ENCODE results near the gene PWP1. TPM values are rescaled to one million over a fixed set of nuclear protein-coding genes. Genes with fewer than 3 reads are reported as not detected.

Gene PWP1
- total and polyA plus RNA-seq, 8 donors = 22.8 to 58.6 (median 53.6) TPM

DNA sequence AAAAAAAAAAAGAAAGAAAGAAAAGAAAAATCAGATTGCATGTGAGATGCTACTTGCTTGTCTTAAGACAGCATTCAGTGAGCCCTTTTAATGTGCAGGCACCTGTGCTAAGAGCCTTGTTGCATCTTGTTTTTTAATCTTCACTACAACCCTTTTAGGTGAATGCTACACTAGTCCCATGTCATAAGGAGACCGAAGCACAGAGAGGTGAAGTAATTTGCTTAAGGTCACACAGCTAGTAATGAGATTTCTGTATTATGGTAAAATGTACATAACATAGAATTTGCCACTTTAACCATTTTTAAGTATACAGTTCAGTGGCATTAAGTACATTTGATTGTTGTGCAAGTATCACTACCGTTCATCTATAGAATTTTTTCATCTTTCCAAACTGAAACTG lies 32.1 kb upstream of the PWP1 start:
- Histone ChIP-seq H3K27ac (no peak overlapping the region), H3K4me1 (no peaks in the 10 kb centered on the region), H3K27me3 (no peaks in the 10 kb centered on the region), H3K4me3 (no peak overlapping the region), H3K36me3 (no peaks in the 10 kb centered on the region), H3K9me3 (no peaks in the 10 kb centered on the region)
- no peak for TF ChIP-seq CTCF (IDR thresholded peaks at IDR 0.05)
- intact Hi-C loops (cut with DNase I) = no loop called here
- DNase-seq (no peak), ATAC-seq (no peak)

DNA sequence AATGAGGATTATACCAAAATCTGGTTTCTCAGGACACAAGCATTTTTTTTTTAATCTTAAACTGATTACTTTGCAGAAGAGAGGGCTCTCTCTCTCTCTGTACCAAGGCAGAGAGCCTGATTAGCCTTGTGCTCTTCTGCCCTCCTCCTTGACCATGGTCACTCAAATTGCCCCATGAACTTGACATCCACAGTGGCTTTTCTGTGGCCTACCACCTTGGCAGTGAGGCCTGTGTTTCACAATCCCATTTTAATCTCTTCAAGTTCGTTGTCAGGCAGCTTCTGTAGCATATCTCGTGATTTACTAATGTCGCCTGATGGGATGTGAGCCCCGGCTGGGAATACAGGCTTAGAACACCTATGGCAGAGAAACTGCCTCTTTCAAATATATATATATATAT lies 30.7 kb upstream of the PWP1 start:
- H3K4me1 ChIP-seq = no peaks in the 10 kb centered on the region
- no peak overlapping the region for H3K27ac ChIP-seq
- intact Hi-C loops (cut with DNase I) = no loop called here
- DNase-seq = peak in 1 of 4 donors; percentile 21
- ATAC-seq = no peak
- H3K36me3 ChIP-seq = no peaks in the 10 kb centered on the region
- no peaks in the 10 kb centered on the region for H3K9me3 ChIP-seq
- no peak for TF ChIP-seq CTCF (IDR thresholded peaks at IDR 0.05)
- H3K4me3 ChIP-seq = no peak overlapping the region
- H3K27me3 ChIP-seq = no peaks in the 10 kb centered on the region

- ATAC-seq = no peak
- no peaks in the 10 kb centered on the region for H3K9me3 ChIP-seq
- no peaks in the 10 kb centered on the region for H3K4me1 ChIP-seq
- no peaks in the 10 kb centered on the region for H3K27me3 ChIP-seq
- H3K4me3 ChIP-seq = no peak overlapping the region
- no peak overlapping the region for H3K27ac ChIP-seq
- no peak for TF ChIP-seq CTCF (IDR thresholded peaks at IDR 0.05)
- H3K36me3 ChIP-seq = no peaks in the 10 kb centered on the region
- intact Hi-C loops (cut with DNase I) = no loop called here
- peak in 1 of 4 donors; percentile 14 for DNase-seq
Observed at GRCh38 chr12:107655281-107656065, 30.1 kb upstream of the PWP1 start.

- Histone ChIP-seq H3K4me3 (no peak overlapping the region), H3K36me3 (no peaks in the 10 kb centered on the region), H3K9me3 (no peaks in the 10 kb centered on the region), H3K27me3 (no peaks in the 10 kb centered on the region), H3K4me1 (no peaks in the 10 kb centered on the region), H3K27ac (no peak overlapping the region)
- TF ChIP-seq CTCF (IDR thresholded peaks at IDR 0.05) = no peak
- no peak for ATAC-seq
- no peak for DNase-seq
- intact Hi-C loops (cut with DNase I) = no loop called here
Observed at GRCh38 chr12:107656302-107656701, 29.3 kb upstream of the PWP1 start.

GRCh38 chr12:107657133-107657532 lies 28.5 kb upstream of the PWP1 start:
- no peak for TF ChIP-seq CTCF (IDR thresholded peaks at IDR 0.05)
- intact Hi-C loops (cut with DNase I) = no loop called here
- ATAC-seq (no peak), DNase-seq (no peak)
- no peak overlapping the region for H3K4me3 ChIP-seq
- no peaks in the 10 kb centered on the region for H3K9me3 ChIP-seq
- no peaks in the 10 kb centered on the region for H3K27me3 ChIP-seq
- H3K36me3 ChIP-seq = no peaks in the 10 kb centered on the region
- H3K4me1 ChIP-seq = no peaks in the 10 kb centered on the region
- H3K27ac ChIP-seq = no peak overlapping the region
